Measurements from ENCODE around the gene NR3C2. TPM values are rescaled to one million over a fixed set of nuclear protein-coding genes. Genes with fewer than 3 reads are reported as not detected.

The NR3C2 gene
- polyA plus RNA-seq, 1 experiment, result 0.18 TPM

DNA sequence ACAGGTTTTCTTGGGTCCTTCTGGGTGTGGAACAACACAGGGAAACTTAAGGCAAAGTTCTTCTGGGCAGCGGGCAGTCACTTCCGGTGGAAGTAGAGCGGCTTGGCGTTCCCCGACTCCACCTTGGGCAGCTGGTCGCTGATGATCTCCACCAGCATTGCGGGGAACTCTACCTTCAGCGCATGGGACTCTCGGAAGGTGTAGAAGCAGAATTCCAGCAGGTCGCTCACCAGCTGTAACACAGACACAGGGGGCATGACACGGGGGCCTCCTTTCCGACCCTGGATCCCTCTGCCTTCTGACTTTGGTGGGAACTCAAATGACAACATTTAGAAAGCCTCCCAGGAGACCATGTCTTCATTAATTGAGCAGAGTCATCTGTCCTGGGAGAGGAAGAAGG lies 360.9 kb downstream of the NR3C2 start:
- ChIA-PET CTCF (no interaction called here), POLR2A (no interaction called here)

DNA sequence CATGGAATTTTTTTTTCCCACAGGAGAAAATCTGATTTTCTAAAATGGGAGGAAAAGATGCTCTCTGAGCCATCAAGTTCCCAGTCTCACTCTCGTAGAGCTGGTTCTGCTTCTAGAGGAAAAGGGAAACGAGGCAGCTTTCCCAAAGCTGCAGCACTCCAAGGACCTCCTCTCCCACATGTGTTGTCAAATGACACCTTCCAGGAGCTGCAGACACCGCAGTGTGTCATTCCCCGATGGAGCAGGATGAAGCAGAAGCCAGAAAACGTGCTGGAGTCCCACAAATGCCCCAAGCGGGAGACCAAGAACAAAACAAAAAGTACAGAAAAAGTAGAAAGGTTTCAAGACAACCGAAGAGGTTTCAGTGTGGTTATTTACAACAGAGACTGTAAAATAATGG lies 362.3 kb downstream of the NR3C2 start:
- CTCF ChIA-PET, result no interaction called here
- DNase-seq (ENCODE audit: low read depth), result no peak
- no peaks in the 10 kb centered on the region for H3K27me3 ChIP-seq (ENCODE audit: control insufficient read depth, insufficient read depth, low read length)
- no peak overlapping the region for H3K4me3 ChIP-seq (ENCODE audit: low read depth, low read length)
- peaks cover 7% of the 10 kb centered on the region for H3K36me3 ChIP-seq (ENCODE audit: control insufficient read depth, insufficient read depth, low read length)
- POLR2A ChIA-PET, result interaction anchor here (0.6 kb wide), 1 partner anchor 29 kb away, joined by 3 read pairs; no protein-coding TSS in a partner anchor
- no peak for TF ChIP-seq CTCF (IDR thresholded peaks at IDR 0.05; ENCODE audit: insufficient read depth, low read depth, low read length)

More for the DNA sequence above, 360.9 kb downstream of the NR3C2 start:
- H3K4me3 ChIP-seq (ENCODE audit: low read depth, low read length), result no peak overlapping the region
- H3K36me3 ChIP-seq (ENCODE audit: control insufficient read depth, insufficient read depth, low read length), result peaks cover 3% of the 10 kb centered on the region; the same call in 1 of the 2 replicates
- no peaks in the 10 kb centered on the region for H3K27me3 ChIP-seq (ENCODE audit: control insufficient read depth, insufficient read depth, low read length)
- no peak for TF ChIP-seq CTCF (IDR thresholded peaks at IDR 0.05; ENCODE audit: insufficient read depth, low read depth, low read length)
- DNase-seq (ENCODE audit: low read depth), result no peak

GRCh38 chr4:148078061-148078460 lies 364.2 kb downstream of the NR3C2 start:
- no peak for DNase-seq (ENCODE audit: low read depth)
- no peak for TF ChIP-seq CTCF (IDR thresholded peaks at IDR 0.05; ENCODE audit: insufficient read depth, low read depth, low read length)
- CTCF ChIA-PET, result interaction anchor here (1.1 kb wide), 1 partner anchor 50 kb away, joined by 3 read pairs; no protein-coding TSS in a partner anchor
- no peak overlapping the region for H3K4me3 ChIP-seq (ENCODE audit: low read depth, low read length)
- peaks cover 14% of the 10 kb centered on the region for H3K36me3 ChIP-seq (ENCODE audit: control insufficient read depth, insufficient read depth, low read length)
- POLR2A ChIA-PET, result no interaction called here
- no peaks in the 10 kb centered on the region for H3K27me3 ChIP-seq (ENCODE audit: control insufficient read depth, insufficient read depth, low read length)

- ChIA-PET POLR2A (no interaction called here), CTCF (interaction anchor here (1.1 kb wide), 1 partner anchor 49 kb away, joined by 3 read pairs; no protein-coding TSS in a partner anchor)
- Histone ChIP-seq H3K36me3 (ENCODE audit: control insufficient read depth, insufficient read depth, low read length) (peaks cover 17% of the 10 kb centered on the region), H3K4me3 (ENCODE audit: low read depth, low read length) (no peak overlapping the region), H3K27me3 (ENCODE audit: control insufficient read depth, insufficient read depth, low read length) (no peaks in the 10 kb centered on the region)
- TF ChIP-seq CTCF (IDR thresholded peaks at IDR 0.05; ENCODE audit: insufficient read depth, low read depth, low read length), result no peak
- DNase-seq (ENCODE audit: low read depth), result no peak
Observed at GRCh38 chr4:148077581-148077980, 364.6 kb downstream of the NR3C2 start.

GRCh38 chr4:148076964-148077363 lies 365.2 kb downstream of the NR3C2 start:
- DNase-seq (ENCODE audit: low read depth), result no peak
- H3K36me3 ChIP-seq (ENCODE audit: control insufficient read depth, insufficient read depth, low read length), result peaks cover 19% of the 10 kb centered on the region
- no peak overlapping the region for H3K4me3 ChIP-seq (ENCODE audit: low read depth, low read length)
- no peak for TF ChIP-seq CTCF (IDR thresholded peaks at IDR 0.05; ENCODE audit: insufficient read depth, low read depth, low read length)
- POLR2A ChIA-PET, result no interaction called here
- no peaks in the 10 kb centered on the region for H3K27me3 ChIP-seq (ENCODE audit: control insufficient read depth, insufficient read depth, low read length)
- CTCF ChIA-PET, result interaction anchor here (1.1 kb wide), 1 partner anchor 49 kb away, joined by 3 read pairs; no protein-coding TSS in a partner anchor
